H1 (cell line): ENCODE measurements around the gene CACNA1C. TPM values are rescaled to one million over a fixed set of nuclear protein-coding genes. Genes with fewer than 3 reads are reported as not detected.

Experiments used
- CTCF ChIA-PET: fragments of 300-600 bp; sonication (Branson Sonifier 250); formaldehyde crosslinking; loops from one replicate; lab custom pipeline; 2021; ENCODE audit not compliant: partially characterized antibody; lab: Charles Lee
- POLR2A ChIA-PET: fragments of 300-600 bp; sonication (Branson Sonifier 250); formaldehyde crosslinking; loops from one replicate; lab custom pipeline; 2021; ENCODE audit warnings: inconsistent platforms; ENCODE audit not compliant: partially characterized antibody; lab: Charles Lee
- DNase-seq, 2 experiments: peaks; one replicate each; pipeline versions ENCODE4 v3.0.0 to v3.0.0-alpha.2; 2010 to 2022; ENCODE audit warnings: low spot score in 2 of 2, low read depth in 1 of 2, mixed read lengths in 1 of 2
- FAIRE-seq: peaks from 2 replicates; lab custom pipeline; 2011; peaks lifted over from hg19 to GRCh38; lab: Jason Lieb, UNC
- H2AFZ ChIP-seq: 2 replicates; pipeline ENCODE4 v1.8.1; 2012; ENCODE audit warnings: low read length, inconsistent platforms
- H2AK5ac ChIP-seq: 2 replicates; pipeline ENCODE4 v1.6.1; 2013; ENCODE audit warnings: low read depth, low read length
- H2BK120ac ChIP-seq: replicated peaks from 2 replicates; pipeline ENCODE3; 2013; ENCODE audit warnings: low read depth, low read length, inconsistent platforms
- H2BK12ac ChIP-seq: 2 replicates; pipeline ENCODE4 v1.6.1; 2013; ENCODE audit warnings: low read depth, low read length
- H2BK15ac ChIP-seq: 2 replicates; pipeline ENCODE4 v1.6.1; 2013; ENCODE audit warnings: low read length
- H2BK20ac ChIP-seq: 2 replicates; pipeline ENCODE4 v1.6.1; 2013; ENCODE audit warnings: low read length
- H2BK5ac ChIP-seq: 2 replicates; pipeline ENCODE4 v1.6.1; 2013; ENCODE audit warnings: low read depth, low read length
- H3K14ac ChIP-seq: 2 replicates; pipeline ENCODE4 v1.6.1; 2013; ENCODE audit warnings: inconsistent platforms; ENCODE audit not compliant: insufficient read length
- H3K18ac ChIP-seq: 2 replicates; pipeline ENCODE4 v1.6.1; 2013; ENCODE audit warnings: low read length; ENCODE audit errors: extremely low read depth
- H3K23ac ChIP-seq: 2 replicates; pipeline ENCODE4 v1.6.1; 2013; ENCODE audit warnings: inconsistent platforms; ENCODE audit not compliant: insufficient read length
- H3K23me2 ChIP-seq: 2 replicates; pipeline ENCODE4 v1.6.1; 2013; ENCODE audit warnings: low read depth, low read length
- H3K27ac ChIP-seq: 2 replicates; pipeline ENCODE4 v1.6.1; 2011; ENCODE audit warnings: low read depth, low read length, inconsistent platforms
- H3K27me3 ChIP-seq, 4 experiments: replicated peaks in 1 of 4; 1 replicate in 1 of 4; 2 replicates in 3 of 4; pipeline versions ENCODE4 v1.6.1 to v1.8.1; 2011 to 2013; ENCODE audit warnings: low read length in 3 of 4, mild to moderate bottlenecking in 3 of 4, inconsistent platforms in 2 of 4, mixed read lengths in 2 of 4, moderate library complexity in 1 of 4; ENCODE audit not compliant: control insufficient read depth in 3 of 4, insufficient read depth in 3 of 4; ENCODE audit errors: extremely low read depth in 1 of 4
- H3K36me3 ChIP-seq, 4 experiments: 2 replicates each; pipeline versions ENCODE4 v1.6.1 to v1.8.1; 2011 to 2013; ENCODE audit warnings: mild to moderate bottlenecking in 4 of 4, low read length in 3 of 4, moderate library complexity in 2 of 4, control low read depth in 1 of 4, inconsistent platforms in 1 of 4; ENCODE audit not compliant: insufficient read depth in 4 of 4, control insufficient read depth in 2 of 4
- H3K4ac ChIP-seq: replicated peaks from 2 replicates; pipeline ENCODE3; 2013; ENCODE audit warnings: low read length, low read depth, mixed read lengths, inconsistent platforms; ENCODE audit not compliant: insufficient read length
- H3K4me1 ChIP-seq, 4 experiments: replicated peaks in 1 of 4; 1 replicate in 1 of 4; 2 replicates in 3 of 4; pipeline versions ENCODE4 v1.6.1 to v1.8.1; 2011 to 2013; ENCODE audit warnings: low read length in 3 of 4, inconsistent platforms in 2 of 4, mixed read lengths in 1 of 4; ENCODE audit not compliant: insufficient read depth in 4 of 4, control insufficient read depth in 3 of 4
- H3K4me2 ChIP-seq, 2 experiments: 2 replicates each; pipeline versions ENCODE4 v1.6.1 to v1.8.1; 2011 to 2013; ENCODE audit warnings: low read depth in 2 of 2, low read length in 2 of 2, control low read depth in 1 of 2, inconsistent platforms in 1 of 2, mild to moderate bottlenecking in 1 of 2; ENCODE audit not compliant: insufficient read depth in 1 of 2
- H3K4me3 ChIP-seq, 4 experiments: fragments of 200-600, 300-600 bp in 1 of 4; sonication (generic), shearing (Covaris generic), sonication (Bioruptor Twin) in 1 of 4; 2 replicates each; pipeline versions ENCODE4 v1.5.1 to v1.8.1; 2011 to 2016; ENCODE audit warnings: low read length in 4 of 4, low read depth in 3 of 4, control low read depth in 2 of 4, inconsistent platforms in 2 of 4, mild to moderate bottlenecking in 2 of 4, mixed read lengths in 1 of 4, moderate library complexity in 1 of 4; ENCODE audit not compliant: insufficient read depth in 2 of 4; ENCODE audit errors: extremely low read depth in 1 of 4
- H3K56ac ChIP-seq: replicated peaks from 2 replicates; pipeline ENCODE3; 2013; ENCODE audit warnings: low read depth, mild to moderate bottlenecking, mixed read lengths, low read length, inconsistent platforms; ENCODE audit not compliant: insufficient read length
- H3K79me1 ChIP-seq: 2 replicates; pipeline ENCODE4 v1.6.1; 2013; ENCODE audit warnings: low read depth, low read length, control low read depth
- H3K79me2 ChIP-seq, 2 experiments: 2 replicates each; pipeline versions ENCODE4 v1.6.1 to v1.8.1; 2012 to 2013; ENCODE audit warnings: low read length in 2 of 2, mild to moderate bottlenecking in 2 of 2, inconsistent platforms in 1 of 2; ENCODE audit not compliant: insufficient read depth in 2 of 2, control insufficient read depth in 1 of 2
- H3K9ac ChIP-seq, 4 experiments: replicated peaks in 1 of 4; 1 replicate in 1 of 4; 2 replicates in 3 of 4; pipeline versions ENCODE4 v1.6.1 to v1.8.1; 2011 to 2013; ENCODE audit warnings: low read depth in 3 of 4, low read length in 3 of 4, control low read depth in 2 of 4, mild to moderate bottlenecking in 2 of 4, moderate library complexity in 2 of 4, inconsistent platforms in 1 of 4; ENCODE audit errors: extremely low read depth in 1 of 4
- H3K9me3 ChIP-seq, 2 experiments: 2 replicates each; pipeline versions ENCODE4 v1.6.1 to v1.8.1; 2012 to 2013; ENCODE audit warnings: mild to moderate bottlenecking in 2 of 2, moderate library complexity in 2 of 2, control low read depth in 1 of 2, inconsistent platforms in 1 of 2, low read depth in 1 of 2, low read length in 1 of 2, mixed read lengths in 1 of 2; ENCODE audit not compliant: insufficient read depth in 2 of 2
- H4K20me1 ChIP-seq, 2 experiments: replicated peaks in 1 of 2; 2 replicates each; pipeline versions ENCODE3 to v1.8.1; 2011 to 2013; ENCODE audit warnings: inconsistent platforms in 2 of 2, low read length in 2 of 2, mild to moderate bottlenecking in 1 of 2; ENCODE audit not compliant: insufficient read depth in 2 of 2, control insufficient read depth in 1 of 2
- H4K5ac ChIP-seq: 2 replicates; pipeline ENCODE4 v1.6.1; 2013; ENCODE audit warnings: low read length, low read depth, mixed read lengths, inconsistent platforms; ENCODE audit not compliant: insufficient read length
- H4K8ac ChIP-seq: 2 replicates; pipeline ENCODE4 v1.8.0; 2013; ENCODE audit warnings: mild to moderate bottlenecking, moderate library complexity, low read length, inconsistent platforms; ENCODE audit not compliant: insufficient read depth; ENCODE audit errors: extremely low read depth
- H4K91ac ChIP-seq: replicated peaks from 2 replicates; pipeline ENCODE3; 2013; ENCODE audit warnings: low read length, mixed read lengths, inconsistent platforms; ENCODE audit not compliant: insufficient read length
- CREB1 ChIP-seq: IDR thresholded peaks from 2 replicates; pipeline ENCODE4 v1.6.1; 2012; ENCODE audit warnings: inconsistent platforms
- RBBP5 ChIP-seq: IDR thresholded peaks from 2 replicates; pipeline ENCODE4 v1.7.1; 2012; ENCODE audit warnings: low read depth, mild to moderate bottlenecking, inconsistent platforms, low read length, moderate library complexity, borderline replicate concordance
- TBP ChIP-seq: IDR thresholded peaks from 2 replicates; pipeline ENCODE4 v1.6.1; 2011; ENCODE audit warnings: low read depth, low read length, improper control_type of control experiment
- WGBS, 2 experiments: shearing (Covaris generic) in 1 of 2; methylation state at CpG; one replicate each; pipeline versions ENCODE4 v1.1.6 to v1.1.7; 2013 to 2015; ENCODE audit warnings: low lambda C conversion rate in 2 of 2, mixed read lengths in 2 of 2, inconsistent platforms in 1 of 2, low coverage in 1 of 2, missing lambda C conversion rate in 1 of 2; ENCODE audit not compliant: insufficient replicate concordance in 2 of 2, insufficient coverage in 1 of 2, insufficient read length in 1 of 2; ENCODE audit errors: extremely low coverage in 1 of 2, missing lambda C conversion rate in 1 of 2; 5-methylcytosine and 5-hydroxymethylcytosine counted together
- polyA plus RNA-seq, 7 experiments: library from polyadenylated mRNA; depleted of rRNA in 3 of 7; stranded (reverse) in 5 of 7; unstranded in 2 of 7; fragments of >200 nt in 5 of 7; fragments of 200-250 nt in 2 of 7; gene quantifications; 1 replicate in 5 of 7; 2 replicates in 1 of 7; 4 replicates in 1 of 7; pipeline versions ENCODE4 v1.2.1 to v1.2.3, GENCODE V29; 2011 to 2013; ENCODE audit warnings: missing spikeins in 2 of 7, mixed read lengths in 2 of 7
- total RNA-seq: library from RNA; stranded (reverse); fragmentation: NEBNext Ultra II Directional; extraction: Animal tissue kit (Norgen Biotek cat#: 25700); gene quantifications from 2 replicates; pipeline ENCODE4 v1.2.1, GENCODE V29; 2021

The CACNA1C gene
- total and polyA plus RNA-seq, 2 of the 8 experiments (the other 6 are each of a cell fraction or from before 2014, with no cell fraction given), result 1.3 TPM

- WGBS, 2 experiments, result 85% methylated on average over 2 of the region's 2 CpGs; no CpG with 5 or more reads in 1 of the 2 experiments
Measured at GRCh38 chr12:2169940-2170339, 117.2 kb downstream of the CACNA1C start.

More at GRCh38 chr12:2169940-2170339, 117.2 kb downstream of the CACNA1C start:
- Histone ChIP-seq H3K79me1 (no peaks in the 10 kb centered on the region), H2AK5ac (no peak overlapping the region), H3K4ac (no peak overlapping the region), H3K4me1 (no peaks in the 10 kb centered on the region), H3K4me3 (no peak overlapping the region), H3K18ac (no peak overlapping the region), H3K9me3 (no peaks in the 10 kb centered on the region; a peak in 1 of 4 replicates), H3K27ac (no peak overlapping the region), H2AFZ (no peak overlapping the region), H3K23ac (no peak overlapping the region), H3K9ac (no peak overlapping the region), H3K14ac (no peak overlapping the region), H3K56ac (no peak overlapping the region), H2BK5ac (no peak overlapping the region), H4K20me1 (no peaks in the 10 kb centered on the region), H2BK15ac (no peak overlapping the region), H2BK20ac (no peak overlapping the region), H3K36me3 (no peaks in the 10 kb centered on the region), H4K8ac (no peak overlapping the region), H2BK12ac (no peak overlapping the region), H3K4me2 (no peak overlapping the region), H4K91ac (peak overlapping the region; percentile 5), H3K79me2 (no peaks in the 10 kb centered on the region), H3K27me3 (no peaks in the 10 kb centered on the region; a peak in 1 of 7 replicates), H2BK120ac (no peak overlapping the region), H4K5ac (no peak overlapping the region), H3K23me2 (no peaks in the 10 kb centered on the region)
- CTCF ChIA-PET, result no interaction called here
- DNase-seq, result no peak
- POLR2A ChIA-PET, result no interaction called here
- no peak for FAIRE-seq
- TF ChIP-seq TBP, result no peak
- no peak for TF ChIP-seq CREB1
- no peak for TF ChIP-seq RBBP5
